Measurements from ENCODE around the gene SACS.
A peak's percentile ranks its signal among the peaks of the same experiment; 100 is the strongest.

DNA sequence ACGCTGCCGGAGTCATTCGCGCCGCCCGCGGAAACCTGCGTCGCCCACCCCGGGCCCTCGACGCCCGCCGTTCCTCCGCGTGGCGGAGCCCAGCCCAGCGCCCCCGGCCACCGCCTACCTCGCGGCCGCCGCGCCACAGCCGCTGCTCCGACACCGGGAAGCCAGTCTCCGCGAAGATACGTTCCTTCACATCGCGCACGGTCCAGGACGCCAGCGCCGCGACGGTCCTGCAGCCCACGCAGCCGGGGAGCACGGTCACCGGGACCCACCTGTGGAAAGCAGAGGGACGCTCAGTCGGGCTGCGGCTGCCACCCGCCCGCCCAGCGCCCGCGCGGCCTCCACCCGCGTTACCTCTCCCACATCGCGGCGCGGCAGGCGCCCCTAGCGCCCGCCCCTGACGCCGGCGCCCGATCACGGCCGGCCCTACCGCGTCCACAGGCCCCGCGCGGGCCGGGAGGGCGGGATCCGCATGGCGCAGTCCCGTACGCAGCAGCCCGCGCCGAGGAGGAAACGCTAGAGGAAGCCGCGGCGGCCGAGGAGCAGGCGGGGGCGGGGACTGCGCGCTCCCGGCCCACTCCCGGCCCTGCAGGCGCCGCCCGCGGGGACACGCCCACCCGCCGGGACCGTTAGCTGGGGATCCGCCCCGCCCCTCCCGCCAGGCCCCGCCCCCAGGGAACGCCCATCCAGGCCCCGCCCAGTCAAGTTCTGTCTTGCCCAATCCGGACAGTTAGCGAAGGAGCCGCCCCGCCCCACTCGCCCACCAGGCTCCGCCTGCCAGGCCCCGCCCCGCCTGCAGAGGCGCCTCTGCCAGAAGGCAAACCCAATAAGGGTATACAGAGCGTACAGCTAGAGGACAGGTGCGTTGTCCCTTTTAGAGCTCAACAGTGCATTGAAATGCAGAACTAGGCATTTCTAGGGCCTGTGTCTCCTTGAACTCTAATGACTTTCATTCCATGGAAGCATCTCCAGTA is 58.2 kb downstream of the SACS start:
- TF ChIP-seq POLR2A (IDR thresholded peaks at IDR 0.05; ENCODE audit: low read depth, low read length) (peak; percentile 72), POLR2AphosphoS5 (IDR thresholded peaks at IDR 0.05; ENCODE audit: insufficient read depth, low read depth, low read length) (peak; percentile 82)
- TF ChIP-seq, protein P1, sequence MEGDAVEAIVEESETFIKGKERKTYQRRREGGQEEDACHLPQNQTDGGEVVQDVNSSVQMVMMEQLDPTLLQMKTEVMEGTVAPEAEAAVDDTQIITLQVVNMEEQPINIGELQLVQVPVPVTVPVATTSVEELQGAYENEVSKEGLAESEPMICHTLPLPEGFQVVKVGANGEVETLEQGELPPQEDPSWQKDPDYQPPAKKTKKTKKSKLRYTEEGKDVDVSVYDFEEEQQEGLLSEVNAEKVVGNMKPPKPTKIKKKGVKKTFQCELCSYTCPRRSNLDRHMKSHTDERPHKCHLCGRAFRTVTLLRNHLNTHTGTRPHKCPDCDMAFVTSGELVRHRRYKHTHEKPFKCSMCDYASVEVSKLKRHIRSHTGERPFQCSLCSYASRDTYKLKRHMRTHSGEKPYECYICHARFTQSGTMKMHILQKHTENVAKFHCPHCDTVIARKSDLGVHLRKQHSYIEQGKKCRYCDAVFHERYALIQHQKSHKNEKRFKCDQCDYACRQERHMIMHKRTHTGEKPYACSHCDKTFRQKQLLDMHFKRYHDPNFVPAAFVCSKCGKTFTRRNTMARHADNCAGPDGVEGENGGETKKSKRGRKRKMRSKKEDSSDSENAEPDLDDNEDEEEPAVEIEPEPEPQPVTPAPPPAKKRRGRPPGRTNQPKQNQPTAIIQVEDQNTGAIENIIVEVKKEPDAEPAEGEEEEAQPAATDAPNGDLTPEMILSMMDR (IDR thresholded peaks at IDR 0.05; ENCODE audit: extremely low read depth in 1 of 2, insufficient read depth in 1 of 2, low read depth in 1 of 2, low read length in 2 of 2), result peak; percentile 7 to 10
